Heart left ventricle (tissue), 16 donors: Measurements from ENCODE around the gene ATP2B1. TPM values are rescaled to one million over a fixed set of nuclear protein-coding genes. Genes with fewer than 3 reads are reported as not detected.

ENCODE experiments used
- ATAC-seq, 4 donors: fragments of 200-7000 bp; cut with Tn5 transposase; one replicate each; pipeline ENCODE4 v1.9.1; 2020 to 2022; ENCODE audit warnings: moderate library complexity in 4 of 4, mild to moderate bottlenecking in 3 of 4, moderate number of reproducible peaks in 1 of 4
- DNase-seq, 5 donors: peaks; one replicate each; pipeline ENCODE4 v3.0.0-alpha.2; 2020
- H3K27ac ChIP-seq, 12 donors: fragments of 200-600 bp; sonication (generic) in 4 of 12; one replicate each; pipeline versions ENCODE4 v1.5.0 to v1.8.0; 2016 to 2022; ENCODE audit warnings: mild to moderate bottlenecking in 2 of 12
- H3K27me3 ChIP-seq, 9 donors: fragments of 200-600 bp; sonication (generic) in 2 of 9; one replicate each; pipeline versions ENCODE4 v1.5.1 to v1.8.0; 2016 to 2022; ENCODE audit warnings: mild to moderate bottlenecking in 3 of 9
- H3K36me3 ChIP-seq, 9 donors: fragments of 200-600 bp; sonication (generic) in 2 of 9; one replicate each; pipeline versions ENCODE4 v1.5.0 to v1.8.0; 2018 to 2022; ENCODE audit warnings: mild to moderate bottlenecking in 2 of 9
- H3K4me1 ChIP-seq, 12 donors: fragments of 200-600 bp; sonication (generic) in 4 of 12; one replicate each; pipeline versions ENCODE4 v1.5.0 to v1.8.0; 2016 to 2022; ENCODE audit warnings: mild to moderate bottlenecking in 3 of 12
- H3K4me3 ChIP-seq, 12 donors: fragments of 200-600 bp; sonication (generic) in 4 of 12; one replicate each; pipeline versions ENCODE4 v1.5.0 to v1.8.0; 2017 to 2022; ENCODE audit warnings: mild to moderate bottlenecking in 9 of 12, moderate library complexity in 4 of 12
- H3K9me3 ChIP-seq, 12 donors: fragments of 200-600 bp; sonication (generic) in 4 of 12; one replicate each; pipeline versions ENCODE4 v1.5.0 to v1.8.0; 2016 to 2022; ENCODE audit warnings: mild to moderate bottlenecking in 1 of 12
- POLR2A ChIP-seq, 2 donors: fragments of 450-650 bp; IDR thresholded peaks; one replicate each; pipeline ENCODE4 v1.6.1; 2017; ENCODE audit warnings: antibody characterized with exemption in 2 of 2, mild to moderate bottlenecking in 2 of 2, moderate library complexity in 2 of 2
- WGBS, 4 donors: extraction: QIAGEN DNeasy Blood & Tissue Kit in 2 of 4; methylation state at CpG; one replicate each; pipeline versions ENCODE4 v1.1.5 to v1.1.7; 2013 to 2018; 5-methylcytosine and 5-hydroxymethylcytosine counted together
- intact Hi-C, 10 donors: fragments of 100-400 bp; cut with DNase I; formaldehyde crosslinking; loops; one replicate each; pipeline versions ENCODE4 v1.11.1 to v1.14.2; 2022
- polyA plus RNA-seq, 2 donors: library from polyadenylated mRNA; stranded (reverse); fragments of 200-250 nt; gene quantifications; one replicate each; pipeline ENCODE4 v1.2.3, GENCODE V29; 2013
- total RNA-seq, 9 donors: library from RNA; depleted of rRNA in 2 of 9; stranded (reverse); fragments of >200 nt in 2 of 9; fragmentation: NEBNext Ultra II Directional in 3 of 9; extraction: Animal tissue kit (Norgen Biotek cat#: 25700) in 3 of 9; gene quantifications; one replicate each; pipeline versions ENCODE4 v1.1.0 to v1.2.4, GENCODE V29; 2016 to 2023
- TF ChIP-seq, protein P1 (sequence below), 12 donors: fragments of 200-600 bp; sonication (generic) in 4 of 12; IDR thresholded peaks; one replicate each; pipeline versions ENCODE4 v1.5.0 to v1.8.0; 2018 to 2022; ENCODE audit warnings: antibody characterized with exemption in 12 of 12, mild to moderate bottlenecking in 5 of 12
- donor health status: ischemic (EF 13 %, LVEDD 7.1; RV severe dilation, severe dysfunction).
- donor health status: healthy with polysubstance abuse.
- donor health status: DM: no; HTN: yes; CAD: no.
- donor health status: DM: no; HTN: no; CAD: no.
- donor health status: ischemic (EF 25% LVEDD 6.9; RV normal size, moderate dysfunction).
- donor health status: ischemic (EF 25% LVEDD 5.7; RV mildly dilated, moderate dysfunction).
- donor health status: healthy.
- donor health status: DM: yes; HTN: yes; CAD: no.
- donor health status: ischemic (EF 35%, LVEDD 5.7; RV mildly dilated, moderate dysfunction).
- donor health status: nonischemic (EF 11% LVEDD 7.7; RV severe dilation, severe dysfunction).
- donor health status: DM: yes; HTN: yes; CAD: no.
- donor health status: PGD.
- donor health status: ischemic (EF 29% LVEDD 5.4; RV normal size, mild dysfunction).
- donor health status: nonischemic (EF 23%, LVEDD 6.1; RV moderate dilation, normal function).

The ATP2B1 gene
- total and polyA plus RNA-seq, 11 donors = 3.3 to 34.9 (median 18.5) TPM

GRCh38 chr12:89745286-89745685, 36.6 kb upstream of the ATP2B1 start:
- Histone ChIP-seq H3K36me3 (no peaks in the 10 kb centered on the region), H3K27me3 (no peaks in the 10 kb centered on the region), H3K4me3 (no peak overlapping the region), H3K27ac (no peak overlapping the region), H3K9me3 (peaks cover 0 to 21% (median 11%) of the 10 kb centered on the region in 12 donors), H3K4me1 (no peaks in the 10 kb centered on the region)
- ATAC-seq (no peak), DNase-seq (no peak)
- WGBS, 4 donors = 64 to 81% (median 78%) methylated on average over 2 of the region's 2 CpGs
- intact Hi-C loops = no loop called here
- no peak for TF ChIP-seq POLR2A (IDR thresholded peaks at IDR 0.05)
- TF ChIP-seq, protein P1, sequence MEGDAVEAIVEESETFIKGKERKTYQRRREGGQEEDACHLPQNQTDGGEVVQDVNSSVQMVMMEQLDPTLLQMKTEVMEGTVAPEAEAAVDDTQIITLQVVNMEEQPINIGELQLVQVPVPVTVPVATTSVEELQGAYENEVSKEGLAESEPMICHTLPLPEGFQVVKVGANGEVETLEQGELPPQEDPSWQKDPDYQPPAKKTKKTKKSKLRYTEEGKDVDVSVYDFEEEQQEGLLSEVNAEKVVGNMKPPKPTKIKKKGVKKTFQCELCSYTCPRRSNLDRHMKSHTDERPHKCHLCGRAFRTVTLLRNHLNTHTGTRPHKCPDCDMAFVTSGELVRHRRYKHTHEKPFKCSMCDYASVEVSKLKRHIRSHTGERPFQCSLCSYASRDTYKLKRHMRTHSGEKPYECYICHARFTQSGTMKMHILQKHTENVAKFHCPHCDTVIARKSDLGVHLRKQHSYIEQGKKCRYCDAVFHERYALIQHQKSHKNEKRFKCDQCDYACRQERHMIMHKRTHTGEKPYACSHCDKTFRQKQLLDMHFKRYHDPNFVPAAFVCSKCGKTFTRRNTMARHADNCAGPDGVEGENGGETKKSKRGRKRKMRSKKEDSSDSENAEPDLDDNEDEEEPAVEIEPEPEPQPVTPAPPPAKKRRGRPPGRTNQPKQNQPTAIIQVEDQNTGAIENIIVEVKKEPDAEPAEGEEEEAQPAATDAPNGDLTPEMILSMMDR (IDR thresholded peaks at IDR 0.05) = no peak

DNA sequence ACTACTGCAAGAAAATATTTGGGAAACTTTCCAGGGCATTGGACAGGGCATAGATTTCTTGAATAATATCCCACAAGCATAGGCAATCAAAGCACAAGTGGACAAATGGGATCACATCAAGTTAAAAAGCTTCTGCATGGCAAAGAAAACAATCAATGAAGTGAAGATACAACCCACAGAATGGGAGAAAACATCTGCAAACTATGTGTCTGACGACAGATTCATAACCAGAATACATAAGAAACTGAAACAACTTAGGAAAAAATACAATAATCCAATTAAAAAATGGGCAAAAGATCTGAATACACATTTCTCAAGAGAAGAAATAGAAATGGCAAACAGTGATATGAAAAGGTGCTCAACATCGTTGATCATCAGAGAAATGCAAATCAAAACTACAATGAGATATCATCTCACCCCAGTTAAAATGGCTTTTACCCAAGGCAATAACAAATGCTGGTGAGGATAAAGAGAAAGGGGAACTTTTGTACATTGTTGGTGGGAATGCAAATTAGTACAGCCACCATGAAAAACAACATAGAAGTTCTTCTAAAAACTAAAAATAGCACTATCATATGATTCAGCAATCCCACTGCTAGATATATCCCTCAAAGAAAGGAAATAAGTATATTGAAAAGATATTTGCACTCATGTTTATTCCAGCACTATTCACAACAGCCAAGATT, 33.8 kb upstream of the ATP2B1 start:
- TF ChIP-seq, protein P1 (IDR thresholded peaks at IDR 0.05) = no peak
- TF ChIP-seq POLR2A (IDR thresholded peaks at IDR 0.05) = no peak
- H3K4me3 ChIP-seq = no peak overlapping the region
- H3K36me3 ChIP-seq = no peaks in the 10 kb centered on the region
- no peaks in the 10 kb centered on the region for H3K4me1 ChIP-seq
- ATAC-seq (no peak), DNase-seq (no peak)
- intact Hi-C loops = no loop called here
- 69 to 93% (median 85%) methylated on average over 2 of the region's 2 CpGs for WGBS, 4 donors
- H3K27me3 ChIP-seq = no peaks in the 10 kb centered on the region
- peaks cover 0 to 34% (median 14%) of the 10 kb centered on the region in 12 donors for H3K9me3 ChIP-seq
- H3K27ac ChIP-seq = no peak overlapping the region

- WGBS, 4 donors = 95 to 98% (median 97%) methylated on average over 2 of the region's 2 CpGs
- no peaks in the 10 kb centered on the region for H3K27me3 ChIP-seq
- H3K4me3 ChIP-seq = no peak overlapping the region
- TF ChIP-seq, protein P1 (IDR thresholded peaks at IDR 0.05) = no peak
- no peak for TF ChIP-seq POLR2A (IDR thresholded peaks at IDR 0.05)
- no peaks in the 10 kb centered on the region for H3K4me1 ChIP-seq
- peaks cover 0 to 34% (median 14%) of the 10 kb centered on the region in 12 donors for H3K9me3 ChIP-seq
- H3K36me3 ChIP-seq = no peaks in the 10 kb centered on the region
- no peak overlapping the region for H3K27ac ChIP-seq
- intact Hi-C loops = no loop called here
- DNase-seq = no peak
- no peak for ATAC-seq
Observed at GRCh38 chr12:89740943-89741342, 32.3 kb upstream of the ATP2B1 start.

GRCh38 chr12:89736995-89737394, 28.4 kb upstream of the ATP2B1 start:
- WGBS, 4 donors = 56 to 93% (median 77%) methylated on average over 1 of the region's 1 CpG
- Histone ChIP-seq H3K4me1 (peaks cover 0 to 14% (median 0%) of the 10 kb centered on the region in 12 donors), H3K27ac (no peak overlapping the region), H3K36me3 (no peaks in the 10 kb centered on the region), H3K9me3 (peaks cover 0 to 42% (median 18%) of the 10 kb centered on the region in 12 donors), H3K4me3 (no peak overlapping the region), H3K27me3 (no peaks in the 10 kb centered on the region)
- TF ChIP-seq, protein P1 (IDR thresholded peaks at IDR 0.05) = no peak
- no peak for TF ChIP-seq POLR2A (IDR thresholded peaks at IDR 0.05)
- ATAC-seq = no peak
- intact Hi-C loops = no loop called here
- no peak for DNase-seq
